Vagina (tissue), 2 donors: ENCODE results near the gene AHR. TPM values are rescaled to one million over a fixed set of nuclear protein-coding genes. Genes with fewer than 3 reads are reported as not detected.
A peak's percentile ranks its signal among the peaks of the same experiment; 100 is the strongest.

Experiments
- DNase-seq, 2 donors: peaks; one replicate each; pipeline ENCODE4 v3.0.0-alpha.2; 2017; ENCODE audit errors: extremely low spot score in 2 of 2
- H3K27ac ChIP-seq: fragments of 200-600 bp; sonication (generic); one replicate; pipeline ENCODE4 v1.5.1; 2019
- H3K27me3 ChIP-seq: fragments of 200-600 bp; sonication (generic); one replicate; pipeline ENCODE4 v1.5.1; 2019
- H3K36me3 ChIP-seq, 2 donors: fragments of 200-600 bp; sonication (generic); one replicate each; pipeline ENCODE4 v1.5.1; 2017 to 2019
- H3K4me1 ChIP-seq: fragments of 200-600 bp; sonication (generic); one replicate; pipeline ENCODE4 v1.5.1; 2019
- H3K4me3 ChIP-seq, 2 donors: fragments of 200-600 bp; sonication (generic); 1 replicate in 1 of 2; 2 replicates in 1 of 2; pipeline ENCODE4 v1.5.1; 2016 to 2019
- H3K9me3 ChIP-seq: fragments of 200-600 bp; sonication (generic); one replicate; pipeline ENCODE4 v1.5.1; 2019
- CTCF ChIP-seq, 3 experiments: fragments of 450-650 bp in 2 of 3; fragments of 200-600 bp in 1 of 3; sonication (generic) in 1 of 3; IDR thresholded peaks; one replicate each; pipeline ENCODE4 v1.5.1; 2017 to 2019; ENCODE audit warnings: antibody characterized with exemption in 3 of 3, mild to moderate bottlenecking in 2 of 3, moderate library complexity in 2 of 3
- POLR2A ChIP-seq, 2 donors: fragments of 450-650 bp; IDR thresholded peaks; one replicate each; pipeline ENCODE4 v1.6.1; 2017; ENCODE audit warnings: antibody characterized with exemption in 2 of 2, mild to moderate bottlenecking in 2 of 2, moderate library complexity in 2 of 2
- POLR2AphosphoS5 ChIP-seq, 2 donors: sonication (generic); formaldehyde crosslinking; IDR thresholded peaks; one replicate each; pipeline ENCODE4 v1.9.0; 2017; ENCODE audit warnings: antibody characterized with exemption in 2 of 2, mild to moderate bottlenecking in 2 of 2, low read depth in 1 of 2; ENCODE audit not compliant: insufficient read depth in 1 of 2
- intact Hi-C: fragments of 100-400 bp; cut with DNase I; formaldehyde crosslinking; loops from one replicate; pipeline ENCODE4 v1.15.1; 2023
- total RNA-seq: library from RNA; depleted of rRNA; stranded (reverse); fragments of >200 nt; gene quantifications from one replicate; pipeline ENCODE4 v1.2.3, GENCODE V29; 2016

The AHR gene
- total RNA-seq, 1 donor from 2014 or later: 122 TPM

- intact Hi-C loops: loop anchor here (5.0 kb wide), 1 partner anchor 345 kb away; no protein-coding TSS in a partner anchor
Measured at GRCh38 chr7:17302575-17303142, 4.2 kb downstream of the AHR start.

GRCh38 chr7:17304926-17305325 is 6.5 kb downstream of the AHR start:
- TF ChIP-seq POLR2A (IDR thresholded peaks at IDR 0.05): no peak
- peak; percentile 10 to 85 for TF ChIP-seq POLR2AphosphoS5 (IDR thresholded peaks at IDR 0.05; ENCODE audit: insufficient read depth in 1 of 2, low read depth in 1 of 2)
- TF ChIP-seq CTCF (IDR thresholded peaks at IDR 0.05): no peak
- intact Hi-C loops: loop anchor here (5.0 kb wide), 1 partner anchor 342 kb away; no protein-coding TSS in a partner anchor
- peaks cover 71% of the 10 kb centered on the region for H3K4me1 ChIP-seq
- no peaks in the 10 kb centered on the region for H3K9me3 ChIP-seq
- no peaks in the 10 kb centered on the region for H3K27me3 ChIP-seq
- H3K27ac ChIP-seq: peak overlapping the region; percentile 98
- no peak for DNase-seq
- peak overlapping the region; percentile 18 to 97 for H3K4me3 ChIP-seq
- no peaks in the 10 kb centered on the region for H3K36me3 ChIP-seq

More at GRCh38 chr7:17302575-17303142, 4.2 kb downstream of the AHR start:
- DNase-seq: no peak
- Histone ChIP-seq H3K27me3 (no peaks in the 10 kb centered on the region), H3K27ac (peak overlapping the region; percentile 98), H3K4me3 (peak overlapping the region in 1 of 2 donors; percentile 97), H3K9me3 (no peaks in the 10 kb centered on the region), H3K4me1 (peaks cover 59% of the 10 kb centered on the region), H3K36me3 (no peaks in the 10 kb centered on the region)
- TF ChIP-seq CTCF (IDR thresholded peaks at IDR 0.05) (peak in 2 of 3 experiments; percentile 16 to 24), POLR2AphosphoS5 (IDR thresholded peaks at IDR 0.05; ENCODE audit: insufficient read depth in 1 of 2, low read depth in 1 of 2) (peak in 1 of 2 donors; percentile 58), POLR2A (IDR thresholded peaks at IDR 0.05) (no peak)

GRCh38 chr7:17305387-17306171 is 7.1 kb downstream of the AHR start:
- no peak for TF ChIP-seq POLR2A (IDR thresholded peaks at IDR 0.05)
- TF ChIP-seq CTCF (IDR thresholded peaks at IDR 0.05): no peak
- TF ChIP-seq POLR2AphosphoS5 (IDR thresholded peaks at IDR 0.05; ENCODE audit: insufficient read depth in 1 of 2, low read depth in 1 of 2): peak in 1 of 2 donors; percentile 1
- Histone ChIP-seq H3K27me3 (no peaks in the 10 kb centered on the region), H3K27ac (peak overlapping the region; percentile 98), H3K4me1 (peaks cover 71% of the 10 kb centered on the region), H3K36me3 (peaks cover 0 to under 1% of the 10 kb centered on the region in 2 donors), H3K9me3 (no peaks in the 10 kb centered on the region), H3K4me3 (peak overlapping the region; percentile 5 to 18)
- DNase-seq: no peak
- intact Hi-C loops: no loop called here

DNA sequence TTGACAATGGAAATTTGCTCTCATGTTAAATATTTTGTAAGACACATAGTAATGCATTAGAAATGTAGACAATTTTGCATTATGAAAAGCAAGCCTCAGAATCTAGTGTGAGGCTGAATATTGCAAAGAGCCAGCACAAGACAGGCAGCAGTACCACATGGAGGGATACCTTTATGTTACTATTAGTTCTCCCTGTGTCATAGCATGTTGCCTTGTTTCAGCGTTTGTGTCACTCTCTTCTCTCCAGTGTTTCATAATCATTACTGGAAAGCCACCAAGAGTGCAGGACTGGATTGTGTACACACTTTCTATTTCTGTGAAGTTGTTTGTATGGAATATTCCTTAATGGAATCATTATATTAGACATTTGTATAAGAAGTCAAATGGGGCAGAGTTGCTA is 8.5 kb downstream of the AHR start:
- Histone ChIP-seq H3K27me3 (no peaks in the 10 kb centered on the region), H3K4me3 (peak overlapping the region; percentile 4 to 18), H3K36me3 (peaks cover 0 to 13% of the 10 kb centered on the region in 2 donors), H3K4me1 (peaks cover 77% of the 10 kb centered on the region), H3K27ac (peak overlapping the region; percentile 98), H3K9me3 (no peaks in the 10 kb centered on the region)
- TF ChIP-seq POLR2A (IDR thresholded peaks at IDR 0.05) (no peak), POLR2AphosphoS5 (IDR thresholded peaks at IDR 0.05; ENCODE audit: insufficient read depth in 1 of 2, low read depth in 1 of 2) (peak in 1 of 2 donors; percentile 14)
- DNase-seq: no peak
- intact Hi-C loops: no loop called here

- TF ChIP-seq CTCF (IDR thresholded peaks at IDR 0.05): no peak
- no peak for TF ChIP-seq POLR2AphosphoS5 (IDR thresholded peaks at IDR 0.05; ENCODE audit: insufficient read depth in 1 of 2, low read depth in 1 of 2)
- TF ChIP-seq POLR2A (IDR thresholded peaks at IDR 0.05): no peak
- Histone ChIP-seq H3K4me1 (peaks cover 75% of the 10 kb centered on the region), H3K27me3 (no peaks in the 10 kb centered on the region), H3K36me3 (peaks cover 0 to 14% of the 10 kb centered on the region in 2 donors), H3K9me3 (no peaks in the 10 kb centered on the region), H3K27ac (peak overlapping the region; percentile 98), H3K4me3 (peak overlapping the region; percentile 4 to 18)
- no peak for DNase-seq
- intact Hi-C loops: no loop called here
Measured at GRCh38 chr7:17307558-17307957, 9.1 kb downstream of the AHR start.
